AG09309 (cell line): ENCODE results near the gene CREG2.

Experiments used
- DNase-seq: peaks from one replicate; pipeline ENCODE4 v3.0.0-alpha.2; 2010; ENCODE audit warnings: low read depth
- H3K4me3 ChIP-seq: 2 replicates; pipeline ENCODE4 v1.5.1; 2011; ENCODE audit warnings: mild to moderate bottlenecking, low read depth, low read length, moderate library complexity; ENCODE audit not compliant: control insufficient read depth
- TF ChIP-seq, protein P1 (sequence below): IDR thresholded peaks from 2 replicates; pipeline ENCODE4 v1.5.1; 2011; ENCODE audit warnings: mild to moderate bottlenecking, low read depth, low read length, inconsistent platforms; ENCODE audit not compliant: insufficient read depth, control insufficient read depth; ENCODE audit errors: missing control alignments

Gene CREG2

DNA sequence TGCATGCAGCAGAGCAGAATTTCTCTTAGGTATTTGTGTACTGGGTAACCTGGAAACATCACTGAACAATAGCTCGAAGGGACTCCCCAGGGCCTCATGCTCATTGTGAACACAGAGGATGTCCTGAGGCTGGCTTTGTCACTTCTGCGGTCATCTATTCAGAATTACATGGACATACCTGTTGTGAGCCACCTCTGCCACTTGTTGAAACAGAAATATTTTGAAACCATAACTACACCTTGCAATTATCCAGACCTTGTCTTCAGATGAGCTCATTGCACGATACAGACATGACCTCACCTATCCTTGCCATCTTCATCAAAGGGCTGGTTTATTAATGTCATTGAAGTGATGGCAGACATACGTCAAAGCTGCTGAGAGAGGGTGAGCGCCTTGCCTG, 23.4 kb upstream of the CREG2 start:
- TF ChIP-seq, protein P1, sequence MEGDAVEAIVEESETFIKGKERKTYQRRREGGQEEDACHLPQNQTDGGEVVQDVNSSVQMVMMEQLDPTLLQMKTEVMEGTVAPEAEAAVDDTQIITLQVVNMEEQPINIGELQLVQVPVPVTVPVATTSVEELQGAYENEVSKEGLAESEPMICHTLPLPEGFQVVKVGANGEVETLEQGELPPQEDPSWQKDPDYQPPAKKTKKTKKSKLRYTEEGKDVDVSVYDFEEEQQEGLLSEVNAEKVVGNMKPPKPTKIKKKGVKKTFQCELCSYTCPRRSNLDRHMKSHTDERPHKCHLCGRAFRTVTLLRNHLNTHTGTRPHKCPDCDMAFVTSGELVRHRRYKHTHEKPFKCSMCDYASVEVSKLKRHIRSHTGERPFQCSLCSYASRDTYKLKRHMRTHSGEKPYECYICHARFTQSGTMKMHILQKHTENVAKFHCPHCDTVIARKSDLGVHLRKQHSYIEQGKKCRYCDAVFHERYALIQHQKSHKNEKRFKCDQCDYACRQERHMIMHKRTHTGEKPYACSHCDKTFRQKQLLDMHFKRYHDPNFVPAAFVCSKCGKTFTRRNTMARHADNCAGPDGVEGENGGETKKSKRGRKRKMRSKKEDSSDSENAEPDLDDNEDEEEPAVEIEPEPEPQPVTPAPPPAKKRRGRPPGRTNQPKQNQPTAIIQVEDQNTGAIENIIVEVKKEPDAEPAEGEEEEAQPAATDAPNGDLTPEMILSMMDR: no peak
- no peak overlapping the region for H3K4me3 ChIP-seq
- no peak for DNase-seq

DNA sequence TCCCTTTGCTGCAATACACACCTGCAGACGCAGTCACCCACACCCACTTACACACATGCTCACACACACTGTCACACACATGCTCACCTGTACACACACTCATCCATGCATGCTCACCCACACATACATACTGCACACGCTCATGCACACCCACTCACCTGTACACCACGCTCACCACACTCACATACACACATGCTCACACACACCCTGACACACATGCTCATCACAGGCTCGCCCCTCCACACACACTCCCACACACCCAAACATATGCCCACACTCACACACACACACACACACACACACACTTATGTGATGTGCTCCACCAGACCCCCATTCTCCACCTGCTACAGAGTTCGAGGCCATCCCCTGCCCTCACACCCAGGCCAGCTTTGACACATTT, 22.8 kb upstream of the CREG2 start:
- no peak overlapping the region for H3K4me3 ChIP-seq
- TF ChIP-seq, protein P1: no peak
- DNase-seq: no peak

DNA sequence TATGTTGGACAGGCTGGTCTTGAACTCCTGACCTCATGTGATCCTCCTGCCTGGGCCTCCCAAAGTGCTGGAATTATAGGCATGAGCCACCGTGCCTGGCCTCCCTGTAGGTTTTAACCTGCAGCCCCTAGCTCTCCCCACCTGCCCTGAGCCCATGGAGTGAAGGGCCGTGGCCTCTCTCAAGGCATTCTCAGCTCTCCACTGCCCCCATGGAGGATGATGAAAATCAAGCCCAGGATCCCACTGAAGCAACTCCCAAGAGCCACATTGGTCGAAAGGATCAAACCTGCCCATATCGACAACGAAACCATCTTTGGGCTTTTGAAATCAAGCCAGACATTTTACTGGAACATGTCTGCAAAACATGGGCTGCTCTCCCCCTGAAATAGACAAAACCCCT, 22.4 kb upstream of the CREG2 start:
- no peak for DNase-seq
- no peak overlapping the region for H3K4me3 ChIP-seq
- TF ChIP-seq, protein P1: no peak

DNA sequence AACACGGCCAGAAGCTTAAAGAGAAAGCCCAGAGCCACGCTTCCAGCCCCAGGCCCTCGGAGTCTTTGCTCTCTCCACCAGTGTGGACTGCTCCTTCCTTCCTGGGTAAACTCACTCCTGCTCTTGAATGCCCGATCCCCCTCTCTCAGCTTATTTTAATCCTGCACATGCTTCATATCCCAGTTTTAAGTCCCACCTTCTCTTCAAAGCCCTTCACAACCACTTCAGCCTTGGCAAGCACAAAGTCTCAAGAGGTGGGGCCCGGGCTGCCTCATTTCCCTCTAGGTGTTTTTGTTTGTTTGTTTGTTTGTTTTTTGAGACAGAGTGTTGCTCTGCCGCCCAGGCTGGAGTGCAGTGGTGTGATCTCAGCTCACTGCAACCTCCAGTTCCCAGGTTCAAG, 21.6 kb upstream of the CREG2 start:
- DNase-seq: no peak
- TF ChIP-seq, protein P1: no peak
- H3K4me3 ChIP-seq: no peak overlapping the region

DNA sequence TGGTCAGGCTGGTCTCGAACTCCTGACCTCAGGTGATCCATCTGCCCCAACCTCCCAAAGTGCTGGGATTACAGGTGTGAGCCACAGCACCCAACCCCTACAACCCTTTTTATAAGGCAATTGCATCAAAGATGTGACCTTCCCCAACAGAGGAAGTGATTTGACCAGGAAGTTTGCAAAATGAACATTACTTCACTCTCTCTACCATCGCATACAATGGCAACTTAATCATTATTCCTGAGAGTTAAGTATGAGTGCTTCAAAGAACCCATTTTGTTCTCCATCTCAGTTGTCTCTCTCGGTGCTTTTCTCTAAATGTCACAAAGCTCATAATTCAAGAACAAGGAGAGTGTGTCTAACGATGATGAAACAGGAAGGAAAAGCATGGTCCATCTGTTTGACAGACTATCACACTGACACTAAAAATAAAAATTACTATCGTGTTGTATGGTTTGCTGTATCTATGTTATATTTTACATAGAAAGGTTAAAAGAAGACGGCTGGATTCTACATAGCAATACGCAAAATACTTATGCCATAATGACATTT, 18.1 kb upstream of the CREG2 start:
- no peak for DNase-seq
- H3K4me3 ChIP-seq: no peak overlapping the region
- TF ChIP-seq, protein P1: no peak

DNA sequence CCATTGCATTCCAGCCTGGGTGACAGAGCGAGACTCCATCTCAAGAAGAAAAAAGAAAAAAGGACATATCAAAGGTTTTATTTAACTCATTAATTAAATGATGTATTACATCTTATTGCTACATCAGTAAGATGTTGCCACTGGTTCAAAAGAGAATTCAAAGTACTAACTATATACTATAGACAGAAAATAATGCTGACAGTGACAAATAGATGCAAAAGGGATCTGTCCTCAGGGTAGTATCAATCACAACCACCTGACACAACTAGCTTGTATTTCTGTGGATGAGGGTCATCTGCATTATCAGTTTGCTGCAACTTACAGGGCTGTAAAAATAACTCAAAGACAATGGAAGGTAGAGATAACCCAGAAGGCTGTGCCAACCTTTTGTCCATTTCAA, 16.4 kb upstream of the CREG2 start:
- no peak overlapping the region for H3K4me3 ChIP-seq
- TF ChIP-seq, protein P1: no peak
- no peak for DNase-seq

DNA sequence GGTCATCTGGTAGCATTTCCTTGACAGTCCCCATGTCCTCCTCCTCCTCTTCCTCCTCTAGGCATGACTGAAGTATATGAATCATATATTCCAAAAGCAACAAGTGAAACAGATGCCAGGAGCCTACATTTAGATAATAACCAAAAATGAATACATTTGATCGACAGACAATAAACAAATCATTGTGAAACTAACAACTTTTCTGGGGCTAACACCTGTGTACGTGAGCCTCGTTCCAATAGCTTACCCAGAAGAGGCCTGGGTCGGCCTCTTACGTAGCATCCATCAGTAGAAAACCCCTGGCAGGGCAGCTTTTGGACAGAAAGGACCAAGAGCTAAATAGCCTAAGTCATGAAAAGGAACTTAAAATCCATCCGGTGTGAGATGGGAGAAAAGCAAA, 15.3 kb upstream of the CREG2 start:
- H3K4me3 ChIP-seq: no peak overlapping the region
- TF ChIP-seq, protein P1: no peak
- no peak for DNase-seq
